ENCODE measurements around the gene FAM168B.
A peak's percentile ranks its signal among the peaks of the same experiment; 100 is the strongest.

The FAM168B gene

DNA sequence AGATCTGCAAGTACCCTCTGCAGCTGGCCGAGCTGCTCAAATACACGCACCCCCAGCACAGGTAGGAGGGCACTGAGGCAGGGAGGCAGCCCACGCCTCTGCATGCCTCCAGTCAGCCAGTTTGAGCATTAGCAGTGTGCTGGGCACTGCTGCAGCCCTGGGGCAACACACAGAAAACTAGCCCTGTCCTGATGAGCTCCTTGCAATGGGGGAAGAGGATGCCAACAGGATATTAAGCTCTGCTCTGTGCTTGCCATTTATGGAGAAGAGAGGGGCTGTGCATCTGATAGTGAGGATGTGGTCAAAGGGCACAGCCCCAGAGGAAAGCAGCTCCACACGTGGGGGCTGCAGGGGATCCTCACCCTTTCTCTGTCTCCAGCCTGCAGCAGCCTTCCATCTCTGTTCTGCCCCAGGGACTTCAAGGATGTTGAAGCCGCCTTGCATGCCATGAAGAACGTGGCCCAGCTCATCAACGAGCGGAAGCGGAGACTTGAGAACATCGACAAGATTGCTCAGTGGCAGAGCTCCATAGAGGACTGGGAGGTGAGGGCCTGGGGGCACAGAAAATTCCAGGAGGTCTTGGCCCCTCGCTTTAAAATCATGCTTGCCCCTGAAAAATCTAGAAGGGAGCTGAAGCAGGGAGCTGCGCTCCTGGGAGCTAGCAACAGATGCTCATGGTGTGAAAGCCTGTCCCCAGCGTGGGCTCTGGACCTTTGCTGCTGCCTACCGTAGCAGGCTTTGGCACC is 51.7 kb downstream of the FAM168B start:
- Histone ChIP-seq H3K27me3 (ENCODE audit: insufficient read depth, insufficient read length) (peaks cover 4% of the 10 kb centered on the region), H3K4me3 (ENCODE audit: insufficient read length, low read depth) (no peak overlapping the region), H3K9ac (ENCODE audit: insufficient read length, low read depth) (no peak overlapping the region), H3K36me3 (ENCODE audit: insufficient read depth, insufficient read length, low read length) (peaks cover 29% of the 10 kb centered on the region), H3K4me1 (ENCODE audit: insufficient read depth, insufficient read length) (peaks cover 26% of the 10 kb centered on the region), H3K9me3 (ENCODE audit: insufficient read depth, low read length) (no peaks in the 10 kb centered on the region)
- DNase-seq (ENCODE audit: low read depth, low spot score): no peak
- TF ChIP-seq YY1 (IDR thresholded peaks at IDR 0.05; ENCODE audit: insufficient read depth, insufficient read length) (no peak), SUZ12 (IDR thresholded peaks at IDR 0.05; ENCODE audit: extremely low read depth, insufficient read depth, insufficient read length) (no peak), ZNF274 (IDR thresholded peaks at IDR 0.05; ENCODE audit: low read depth, low read length) (no peak)

DNA sequence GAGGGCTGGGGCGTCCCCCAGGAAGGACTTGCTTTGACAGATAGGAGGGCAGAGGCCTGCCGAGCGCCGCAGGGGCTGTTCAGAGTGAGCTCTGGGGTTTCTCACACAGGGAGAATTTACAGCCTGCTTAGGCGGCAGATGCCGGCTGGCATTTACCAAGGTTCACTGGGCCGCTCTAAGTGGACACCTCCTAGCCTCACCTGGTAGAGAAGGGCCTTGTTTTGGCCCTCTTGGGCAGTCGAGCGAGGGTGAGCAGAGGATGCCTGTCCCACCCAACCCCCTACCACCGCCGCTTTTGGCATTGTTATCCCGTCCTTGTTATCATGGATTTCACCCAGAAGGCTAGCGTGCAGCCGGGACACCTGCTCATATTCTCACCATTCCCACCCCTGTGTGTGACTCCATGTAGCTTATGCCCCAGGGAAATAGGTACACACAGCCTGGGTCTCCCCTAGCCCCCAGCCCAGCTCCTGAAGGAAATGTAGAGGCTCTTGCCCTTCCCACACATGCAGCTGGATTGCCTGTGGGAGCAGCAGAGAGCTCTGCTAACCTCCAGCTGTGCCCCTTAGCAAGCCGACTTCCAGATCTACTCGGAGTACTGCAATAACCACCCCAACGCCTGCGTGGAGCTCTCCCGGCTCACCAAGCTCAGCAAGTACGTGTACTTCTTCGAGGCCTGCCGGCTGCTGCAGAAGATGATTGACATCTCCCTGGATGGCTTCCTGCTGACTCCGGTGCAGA is 52.4 kb downstream of the FAM168B start:
- DNase-seq (ENCODE audit: low read depth, low spot score): no peak
- peaks cover 26% of the 10 kb centered on the region for H3K36me3 ChIP-seq (ENCODE audit: insufficient read depth, insufficient read length, low read length)

DNA sequence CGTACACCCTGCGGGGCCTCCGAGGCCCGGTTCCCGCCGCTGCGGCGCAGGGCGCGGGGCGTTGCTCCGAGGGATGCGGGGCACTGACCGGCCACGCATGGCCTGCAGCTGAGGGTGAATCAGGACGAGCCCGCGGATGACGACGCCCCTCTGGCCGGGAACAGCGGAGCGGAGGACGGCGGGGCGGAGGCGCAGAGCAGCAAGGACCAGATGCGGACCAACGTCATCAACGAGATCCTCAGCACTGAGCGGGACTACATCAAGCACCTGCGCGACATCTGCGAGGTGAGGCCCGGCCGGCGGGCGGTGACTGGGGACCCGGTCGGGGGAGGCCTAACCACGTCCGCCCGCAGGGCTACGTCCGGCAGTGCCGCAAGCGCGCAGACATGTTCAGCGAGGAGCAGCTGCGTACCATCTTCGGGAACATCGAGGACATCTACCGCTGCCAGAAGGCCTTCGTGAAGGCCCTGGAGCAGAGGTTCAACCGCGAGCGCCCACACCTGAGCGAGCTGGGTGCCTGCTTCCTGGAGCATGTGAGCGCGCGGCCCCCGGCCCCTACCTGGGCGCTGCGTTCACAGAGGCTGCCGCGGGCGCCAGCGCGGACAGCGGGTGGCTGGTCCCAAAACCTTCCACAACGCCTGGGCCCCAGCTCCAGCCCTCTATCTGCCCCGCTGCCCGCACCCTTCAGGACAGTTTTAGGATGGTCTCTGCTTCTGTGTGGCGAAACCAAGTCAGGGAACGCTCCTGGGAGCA is 53.2 kb downstream of the FAM168B start:
- H3K27me3 ChIP-seq (ENCODE audit: insufficient read depth, insufficient read length): peaks cover 18% of the 10 kb centered on the region
- no peak overlapping the region for H3K4me3 ChIP-seq (ENCODE audit: insufficient read length, low read depth)
- DNase-seq (ENCODE audit: low read depth, low spot score): no peak
- peaks cover 30% of the 10 kb centered on the region for H3K4me1 ChIP-seq (ENCODE audit: insufficient read depth, insufficient read length)
- H3K9me3 ChIP-seq (ENCODE audit: insufficient read depth, low read length): no peaks in the 10 kb centered on the region
- no peak overlapping the region for H3K9ac ChIP-seq (ENCODE audit: insufficient read length, low read depth)
- no peak for TF ChIP-seq ZNF274 (IDR thresholded peaks at IDR 0.05; ENCODE audit: low read depth, low read length)
- no peak for TF ChIP-seq SUZ12 (IDR thresholded peaks at IDR 0.05; ENCODE audit: extremely low read depth, insufficient read depth, insufficient read length)
- no peak for TF ChIP-seq YY1 (IDR thresholded peaks at IDR 0.05; ENCODE audit: insufficient read depth, insufficient read length)
- peaks cover 25% of the 10 kb centered on the region for H3K36me3 ChIP-seq (ENCODE audit: insufficient read depth, insufficient read length, low read length)

More for the DNA sequence above, 52.4 kb downstream of the FAM168B start:
- Histone ChIP-seq H3K9ac (ENCODE audit: insufficient read length, low read depth) (no peak overlapping the region), H3K4me1 (ENCODE audit: insufficient read depth, insufficient read length) (peaks cover 26% of the 10 kb centered on the region), H3K4me3 (ENCODE audit: insufficient read length, low read depth) (no peak overlapping the region), H3K27me3 (ENCODE audit: insufficient read depth, insufficient read length) (peaks cover 11% of the 10 kb centered on the region), H3K9me3 (ENCODE audit: insufficient read depth, low read length) (no peaks in the 10 kb centered on the region)
- TF ChIP-seq SUZ12 (IDR thresholded peaks at IDR 0.05; ENCODE audit: extremely low read depth, insufficient read depth, insufficient read length) (no peak), YY1 (IDR thresholded peaks at IDR 0.05; ENCODE audit: insufficient read depth, insufficient read length) (no peak), ZNF274 (IDR thresholded peaks at IDR 0.05; ENCODE audit: low read depth, low read length) (no peak)

DNA sequence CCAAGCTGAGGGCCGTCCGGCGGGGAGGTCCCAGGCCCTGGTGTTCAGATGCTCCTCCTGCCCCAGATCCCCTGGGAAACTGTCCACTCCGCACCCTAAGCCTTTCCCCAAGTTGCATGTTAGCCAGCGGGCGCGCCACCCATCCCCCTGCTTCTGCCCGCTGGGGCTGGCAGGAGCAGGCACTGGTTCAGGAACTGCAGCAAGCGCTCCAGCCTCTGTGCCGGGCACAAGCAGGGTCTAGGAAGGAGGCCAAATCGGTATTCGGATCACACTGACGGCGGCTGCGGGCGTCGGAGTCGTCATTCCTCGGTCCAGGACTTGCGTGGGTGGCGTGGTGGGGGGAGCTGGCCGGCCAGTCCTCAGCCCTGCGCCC is 53.7 kb downstream of the FAM168B start:
- Histone ChIP-seq H3K9ac (ENCODE audit: insufficient read length, low read depth) (no peak overlapping the region), H3K36me3 (ENCODE audit: insufficient read depth, insufficient read length, low read length) (peaks cover 20% of the 10 kb centered on the region), H3K27me3 (ENCODE audit: insufficient read depth, insufficient read length) (peaks cover 21% of the 10 kb centered on the region), H3K4me3 (ENCODE audit: insufficient read length, low read depth) (no peak overlapping the region), H3K4me1 (ENCODE audit: insufficient read depth, insufficient read length) (peaks cover 30% of the 10 kb centered on the region), H3K9me3 (ENCODE audit: insufficient read depth, low read length) (no peaks in the 10 kb centered on the region)
- DNase-seq (ENCODE audit: low read depth, low spot score): no peak
- TF ChIP-seq YY1 (IDR thresholded peaks at IDR 0.05; ENCODE audit: insufficient read depth, insufficient read length) (no peak), ZNF274 (IDR thresholded peaks at IDR 0.05; ENCODE audit: low read depth, low read length) (no peak), SUZ12 (IDR thresholded peaks at IDR 0.05; ENCODE audit: extremely low read depth, insufficient read depth, insufficient read length) (no peak)

DNA sequence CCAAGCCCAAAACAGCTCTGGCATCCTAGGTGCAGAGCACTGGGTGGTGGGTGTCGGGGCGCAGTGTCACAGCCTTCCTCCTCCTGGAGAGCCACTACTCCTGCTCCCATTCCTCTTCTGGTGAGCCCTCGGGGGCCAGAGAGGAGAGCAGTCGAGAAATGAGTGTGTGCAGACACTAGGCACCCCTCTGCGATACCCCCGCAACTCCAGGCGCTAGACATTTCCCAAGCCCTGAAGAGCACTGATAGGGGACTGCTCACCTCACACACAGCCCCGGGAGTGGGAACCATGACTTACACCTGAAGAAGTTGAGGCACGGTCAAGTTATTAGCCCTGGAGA is 54.2 kb downstream of the FAM168B start:
- no peaks in the 10 kb centered on the region for H3K9me3 ChIP-seq (ENCODE audit: insufficient read depth, low read length)
- H3K27me3 ChIP-seq (ENCODE audit: insufficient read depth, insufficient read length): peaks cover 25% of the 10 kb centered on the region
- no peak for TF ChIP-seq ZNF274 (IDR thresholded peaks at IDR 0.05; ENCODE audit: low read depth, low read length)
- no peak for TF ChIP-seq SUZ12 (IDR thresholded peaks at IDR 0.05; ENCODE audit: extremely low read depth, insufficient read depth, insufficient read length)
- no peak for TF ChIP-seq YY1 (IDR thresholded peaks at IDR 0.05; ENCODE audit: insufficient read depth, insufficient read length)
- H3K9ac ChIP-seq (ENCODE audit: insufficient read length, low read depth): no peak overlapping the region
- peaks cover 20% of the 10 kb centered on the region for H3K36me3 ChIP-seq (ENCODE audit: insufficient read depth, insufficient read length, low read length)
- no peak overlapping the region for H3K4me3 ChIP-seq (ENCODE audit: insufficient read length, low read depth)
- no peak for DNase-seq (ENCODE audit: low read depth, low spot score)
- H3K4me1 ChIP-seq (ENCODE audit: insufficient read depth, insufficient read length): peaks cover 30% of the 10 kb centered on the region

DNA sequence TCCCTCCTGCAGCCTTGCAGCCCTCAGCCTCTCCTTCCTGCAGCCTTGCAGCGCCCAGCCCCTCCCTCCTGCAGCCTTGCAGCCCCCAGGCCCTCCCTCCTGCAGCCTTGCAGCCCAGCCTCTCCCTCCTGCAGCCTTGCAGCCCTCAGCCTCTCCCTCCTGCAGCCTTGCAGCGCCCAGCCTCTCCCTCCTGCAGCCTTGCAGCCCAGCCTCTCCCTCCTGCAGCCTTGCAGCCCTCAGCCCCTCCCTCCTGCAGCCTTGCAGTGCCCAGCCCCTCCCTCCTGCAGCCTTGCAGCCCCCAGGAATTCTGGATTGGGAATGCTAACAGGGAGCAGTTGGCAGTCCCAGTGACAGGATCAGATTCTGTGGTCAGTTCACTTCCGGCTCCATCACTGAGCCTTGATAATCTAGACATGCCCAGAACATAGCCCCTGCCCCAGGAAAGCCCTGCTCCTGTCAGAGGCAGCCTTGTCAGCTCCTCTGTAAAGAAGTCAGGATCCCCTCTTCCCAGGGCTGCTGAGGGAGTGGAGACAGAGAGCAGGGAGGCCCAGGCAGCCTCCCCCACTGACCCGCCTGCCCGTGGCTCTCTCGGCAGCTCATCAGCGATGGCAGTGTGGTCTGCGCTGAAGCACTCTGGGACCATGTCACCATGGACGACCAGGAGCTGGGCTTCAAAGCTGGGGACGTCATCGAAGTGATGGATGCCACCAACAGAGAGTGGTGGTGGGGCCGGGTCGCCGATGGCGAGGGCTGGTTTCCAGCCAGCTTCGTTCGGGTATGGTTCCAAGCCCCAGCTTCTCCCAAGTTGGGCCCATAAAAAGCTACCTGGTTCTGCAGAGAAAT is 54.8 kb downstream of the FAM168B start:
- Histone ChIP-seq H3K4me1 (ENCODE audit: insufficient read depth, insufficient read length) (peaks cover 25% of the 10 kb centered on the region), H3K36me3 (ENCODE audit: insufficient read depth, insufficient read length, low read length) (peaks cover 18% of the 10 kb centered on the region), H3K27me3 (ENCODE audit: insufficient read depth, insufficient read length) (peaks cover 31% of the 10 kb centered on the region), H3K9me3 (ENCODE audit: insufficient read depth, low read length) (no peaks in the 10 kb centered on the region), H3K4me3 (ENCODE audit: insufficient read length, low read depth) (no peak overlapping the region), H3K9ac (ENCODE audit: insufficient read length, low read depth) (peak overlapping the region; percentile 21)
- DNase-seq (ENCODE audit: low read depth, low spot score): no peak
- TF ChIP-seq SUZ12 (IDR thresholded peaks at IDR 0.05; ENCODE audit: extremely low read depth, insufficient read depth, insufficient read length) (no peak), YY1 (IDR thresholded peaks at IDR 0.05; ENCODE audit: insufficient read depth, insufficient read length) (no peak), ZNF274 (IDR thresholded peaks at IDR 0.05; ENCODE audit: low read depth, low read length) (no peak)
